GM19099 (cell line): Measurements from ENCODE around the gene DNAJC7.

ENCODE experiments used
- POLR2A ChIP-seq: IDR thresholded peaks from 3 replicates; pipeline ENCODE4 v1.6.1; 2011; ENCODE audit warnings: low read depth; ENCODE audit not compliant: insufficient read length; ENCODE audit errors: extremely low read depth

DNAJC7 gene

DNA sequence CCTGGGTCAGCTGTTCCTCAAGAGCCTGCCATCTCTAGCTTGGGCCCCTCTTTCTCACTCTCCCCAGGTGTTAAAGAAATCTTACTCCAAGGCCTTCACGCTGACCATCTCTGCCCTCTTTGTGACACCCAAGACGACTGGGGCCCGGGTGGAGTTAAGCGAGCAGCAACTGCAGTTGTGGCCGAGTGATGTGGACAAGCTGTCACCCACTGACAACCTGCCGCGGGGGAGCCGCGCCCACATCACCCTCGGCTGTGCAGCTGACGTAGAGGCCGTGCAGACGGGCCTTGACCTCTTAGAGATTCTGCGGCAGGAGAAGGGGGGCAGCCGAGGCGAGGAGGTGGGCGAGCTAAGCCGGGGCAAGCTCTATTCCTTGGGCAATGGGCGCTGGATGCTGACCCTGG, 43.8 kb downstream of the DNAJC7 start:
- TF ChIP-seq POLR2A, result no peak

DNA sequence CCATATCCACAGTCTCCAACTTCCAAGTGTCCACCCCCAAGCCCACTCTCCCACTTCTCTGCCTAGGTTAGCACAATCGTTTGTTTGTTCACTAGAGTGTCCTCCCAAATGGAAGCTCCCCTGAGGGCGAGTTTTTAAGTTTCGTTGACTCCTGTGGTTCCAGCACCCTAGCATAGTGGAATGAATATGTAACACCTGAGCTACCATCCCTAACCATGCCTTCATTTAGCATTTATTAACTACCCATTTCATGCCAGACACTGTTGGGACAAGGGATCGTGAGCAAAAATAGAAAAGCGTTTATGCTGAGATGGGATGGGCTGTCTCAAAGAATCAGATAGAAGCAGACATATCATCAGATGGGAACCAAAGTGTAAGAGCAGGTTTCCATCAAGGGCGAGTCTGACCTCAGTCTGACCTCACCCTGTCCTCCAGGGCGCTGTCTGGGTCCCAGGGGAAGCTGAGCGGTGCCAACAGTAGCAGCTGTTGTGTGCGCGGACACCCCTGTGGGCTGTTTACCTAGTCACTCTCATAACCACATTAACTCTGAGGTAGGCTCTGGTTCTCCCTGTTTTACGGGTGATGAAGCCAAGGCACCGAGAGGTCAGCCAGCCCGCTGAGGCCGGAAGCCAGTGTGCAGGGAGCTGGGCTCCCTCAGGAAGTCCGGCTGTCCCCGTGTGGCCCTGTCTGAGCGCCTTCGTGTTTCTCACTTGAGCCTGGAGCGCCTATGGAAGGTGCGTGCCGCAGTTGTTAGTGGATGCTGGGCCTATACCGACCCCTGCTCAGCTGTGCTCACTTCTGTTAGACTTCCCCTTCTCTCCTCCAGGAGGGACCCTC, 44.5 kb downstream of the DNAJC7 start:
- no peak for TF ChIP-seq POLR2A

DNA sequence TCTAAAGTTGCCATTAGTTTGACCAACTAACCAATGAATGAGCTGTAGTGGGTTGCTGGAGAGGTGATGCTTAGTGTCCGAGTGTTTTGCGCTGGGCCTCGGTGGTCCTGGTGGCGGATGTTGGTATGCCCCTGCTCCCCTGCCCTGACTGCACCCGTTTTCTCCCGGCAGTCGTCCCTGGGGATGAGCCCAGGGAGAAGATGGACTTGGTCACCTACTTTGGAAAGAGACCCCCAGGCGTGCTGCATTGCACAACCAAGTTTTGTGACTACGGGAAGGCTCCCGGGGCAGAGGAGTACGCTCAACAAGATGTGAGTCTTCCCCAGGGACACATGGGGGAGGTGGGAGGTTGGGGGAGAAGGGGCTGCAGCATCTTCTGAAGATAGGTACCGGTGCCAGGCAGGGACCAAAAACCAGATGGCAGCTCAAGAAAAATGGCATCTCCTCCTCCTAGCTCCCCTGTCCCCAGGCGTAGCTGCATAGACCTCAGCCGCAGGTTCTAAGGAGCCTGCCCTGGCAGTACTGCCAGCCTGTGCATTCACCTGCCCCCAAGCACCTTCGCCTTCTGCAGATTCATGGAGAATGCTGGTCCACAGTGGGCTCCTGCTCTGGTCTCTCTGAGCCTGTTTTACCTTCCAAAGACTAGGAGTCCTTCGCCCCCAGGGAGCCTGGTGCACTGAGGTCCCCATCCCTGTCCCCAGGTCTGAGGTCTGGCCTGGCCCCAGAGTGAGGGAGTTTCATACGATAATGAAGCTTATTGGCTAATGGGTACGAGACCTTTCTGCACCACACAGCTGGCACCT, 45.3 kb downstream of the DNAJC7 start:
- TF ChIP-seq POLR2A, result no peak

DNA sequence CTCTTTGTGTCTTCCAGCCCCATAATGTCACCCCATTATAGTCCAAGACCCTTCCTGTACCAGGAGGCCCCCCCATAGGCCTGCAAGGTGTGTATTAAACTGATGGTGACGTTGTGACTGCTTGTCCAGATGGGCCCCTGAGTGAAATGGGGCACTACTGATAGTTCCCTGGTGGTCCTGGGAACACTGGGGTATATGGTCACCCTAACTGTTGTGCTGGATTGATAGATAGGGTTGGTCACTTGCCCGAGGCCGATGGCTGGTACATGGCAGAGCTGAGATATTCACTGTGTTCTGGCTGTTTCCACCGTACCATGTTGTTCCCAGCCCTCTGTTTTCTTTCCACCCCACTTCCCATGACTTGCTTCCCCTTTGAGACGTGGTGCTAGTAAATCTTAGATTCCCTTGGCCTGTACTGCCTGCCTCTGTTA, 46.3 kb downstream of the DNAJC7 start:
- no peak for TF ChIP-seq POLR2A

DNA sequence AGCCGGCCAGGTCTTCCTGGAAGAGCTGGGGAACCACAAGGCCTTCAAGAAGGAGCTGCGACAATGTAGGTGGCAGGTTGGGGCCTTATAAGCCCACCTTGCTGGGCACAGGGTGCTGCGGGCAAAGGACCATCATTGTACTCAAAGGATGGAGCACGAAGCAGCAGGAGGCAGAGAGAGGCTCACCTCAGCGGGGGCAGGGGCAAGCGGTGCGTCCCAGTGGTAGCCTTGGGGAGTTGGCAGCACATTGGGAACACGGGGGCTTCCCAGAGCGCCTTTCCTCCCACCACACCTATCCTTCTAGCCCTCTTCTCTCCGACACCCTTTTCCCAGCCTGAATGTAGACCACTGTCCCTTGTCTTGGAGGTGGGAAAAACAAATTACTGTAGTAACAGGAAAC, 48.6 kb downstream of the DNAJC7 start:
- no peak for TF ChIP-seq POLR2A

DNA sequence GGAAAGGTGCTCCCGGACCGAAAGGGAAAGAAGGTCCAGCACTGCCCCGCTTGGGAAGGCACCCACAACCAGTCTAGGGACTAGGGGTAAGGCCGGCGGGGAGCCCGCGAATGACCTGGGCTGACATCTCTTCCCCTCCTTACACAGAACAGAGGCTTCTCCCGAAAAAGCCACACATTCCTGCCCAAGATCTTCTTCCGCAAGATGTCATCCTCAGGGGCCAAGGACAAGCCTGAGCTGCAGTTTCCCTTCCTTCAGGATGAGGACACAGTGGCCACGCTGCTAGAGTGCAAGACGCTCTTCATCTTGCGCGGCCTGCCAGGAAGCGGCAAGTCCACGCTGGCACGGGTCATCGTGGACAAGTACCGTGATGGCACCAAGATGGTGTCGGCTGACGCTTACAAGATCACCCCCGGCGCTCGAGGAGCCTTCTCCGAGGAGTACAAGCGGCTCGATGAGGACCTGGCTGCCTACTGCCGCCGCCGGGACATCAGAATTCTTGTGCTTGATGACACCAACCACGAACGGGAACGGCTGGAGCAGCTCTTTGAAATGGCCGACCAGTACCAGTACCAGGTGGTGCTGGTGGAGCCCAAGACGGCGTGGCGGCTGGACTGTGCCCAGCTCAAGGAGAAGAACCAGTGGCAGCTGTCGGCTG, 49.2 kb downstream of the DNAJC7 start:
- TF ChIP-seq POLR2A, result no peak

DNA sequence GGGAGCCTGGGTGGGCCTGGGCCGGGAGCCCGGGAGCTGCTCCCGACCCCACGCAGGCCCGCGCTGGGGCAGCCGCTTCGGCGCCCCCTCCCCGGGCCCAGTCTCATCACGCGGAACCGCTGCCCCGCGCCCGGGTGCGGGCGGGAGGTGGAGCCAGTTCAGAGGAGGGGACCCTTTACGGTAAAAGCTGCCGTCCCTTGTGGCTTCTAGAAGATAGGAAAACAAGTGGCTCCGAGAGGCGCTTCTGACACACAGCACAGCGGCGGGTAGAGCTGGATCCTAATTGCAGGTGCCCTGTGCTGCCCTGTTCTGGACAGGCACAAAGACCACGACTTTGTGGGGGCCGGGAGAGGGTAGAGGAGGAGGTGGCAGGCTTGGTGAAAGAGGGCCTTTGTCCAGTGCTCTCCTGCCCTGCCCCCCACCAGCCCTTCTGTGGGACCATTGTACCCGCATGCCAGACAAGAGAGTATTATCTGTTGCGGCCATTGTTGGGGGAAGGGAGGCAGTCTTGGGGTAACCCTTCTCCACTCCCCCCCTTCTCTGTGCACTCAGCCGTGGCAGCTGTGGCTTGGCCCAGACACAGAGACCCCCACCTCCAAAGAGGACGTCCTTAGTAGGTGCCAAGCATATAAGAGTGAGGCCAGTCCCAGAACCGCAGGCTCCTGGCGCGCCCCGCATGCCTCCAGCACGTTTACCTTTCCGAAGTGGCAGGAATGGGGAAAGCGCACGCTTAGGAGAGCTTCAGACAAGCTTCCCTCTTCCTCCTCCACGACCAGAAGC, 49.9 kb downstream of the DNAJC7 start:
- no peak for TF ChIP-seq POLR2A

DNA sequence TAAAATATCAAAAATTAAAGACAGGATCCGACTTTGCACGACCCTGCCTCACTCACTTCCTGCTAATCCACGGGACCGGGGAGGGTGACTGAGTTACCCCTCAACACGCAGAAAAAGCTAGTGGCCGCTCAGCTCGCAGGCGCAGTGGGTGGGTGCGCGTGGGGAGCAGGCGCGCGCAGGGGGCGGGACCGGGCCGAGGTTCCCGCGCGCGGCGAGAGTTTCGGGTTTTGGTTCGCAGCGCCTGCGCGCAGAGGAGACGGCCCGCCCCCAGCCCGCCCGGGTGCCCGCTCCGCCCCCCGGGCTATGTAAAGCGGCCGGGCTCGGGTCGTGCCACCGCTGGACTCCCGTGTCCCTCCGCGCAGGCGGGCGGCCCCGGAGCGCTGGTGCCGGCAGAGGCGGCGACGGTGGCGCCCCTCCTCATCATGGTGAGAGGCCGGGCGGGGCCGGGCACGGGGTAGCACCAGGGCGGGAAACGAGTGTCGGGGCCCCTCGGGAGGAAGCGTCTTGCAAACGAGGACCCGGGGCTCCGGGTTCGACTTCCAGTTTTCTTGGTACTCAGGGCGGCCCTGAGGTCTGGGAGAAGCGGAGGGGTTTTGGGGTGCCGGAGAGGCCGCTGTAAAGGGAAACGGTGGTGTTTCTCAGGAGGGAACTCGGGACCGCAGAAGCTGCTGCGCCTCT, 50.6 kb downstream of the DNAJC7 start, which contains the start of gene CNP:
Gene CNP (plus strand): TSS at position 333 of the 678 bp plus-strand sequence. CDS start 90 bp downstream, at position 423.
- peak; percentile 91 for TF ChIP-seq POLR2A

DNA sequence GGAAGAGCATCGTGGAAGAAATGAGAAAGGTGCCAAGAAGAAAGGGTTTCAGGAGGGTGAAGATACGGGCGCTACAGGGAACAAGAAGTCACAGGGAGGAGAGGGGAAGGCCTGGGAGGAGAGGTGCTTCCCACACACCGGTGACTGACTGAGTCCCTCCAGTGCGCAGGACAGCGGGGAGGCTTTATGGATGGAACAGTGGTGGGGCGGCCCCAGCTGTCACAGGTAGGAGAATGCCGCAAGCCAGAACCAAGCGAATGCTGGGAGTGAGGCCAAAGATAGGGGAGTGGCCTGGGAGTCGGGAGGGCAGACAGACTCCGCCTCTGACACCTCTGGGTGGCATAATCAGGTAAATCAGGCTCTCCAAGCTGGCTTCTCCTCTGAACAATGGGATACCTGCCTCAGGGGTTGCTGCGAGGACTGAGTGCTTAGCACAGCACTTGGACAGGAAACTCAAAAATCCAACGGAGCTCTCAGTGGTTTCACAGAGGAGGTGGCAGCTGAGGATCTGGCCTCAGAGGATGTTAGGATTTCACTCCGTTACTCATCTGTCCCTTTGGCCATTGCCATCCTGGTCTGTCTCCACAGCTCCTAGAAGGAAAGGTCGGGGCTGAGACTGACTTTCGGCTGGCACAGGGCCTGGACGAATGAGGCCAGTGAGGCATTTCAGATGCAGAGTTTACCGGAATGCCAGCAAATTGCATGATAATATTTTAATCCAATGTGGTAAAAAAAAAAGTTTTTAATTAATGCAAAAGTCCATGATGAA, 51.4 kb downstream of the DNAJC7 start:
- TF ChIP-seq POLR2A, result no peak

DNA sequence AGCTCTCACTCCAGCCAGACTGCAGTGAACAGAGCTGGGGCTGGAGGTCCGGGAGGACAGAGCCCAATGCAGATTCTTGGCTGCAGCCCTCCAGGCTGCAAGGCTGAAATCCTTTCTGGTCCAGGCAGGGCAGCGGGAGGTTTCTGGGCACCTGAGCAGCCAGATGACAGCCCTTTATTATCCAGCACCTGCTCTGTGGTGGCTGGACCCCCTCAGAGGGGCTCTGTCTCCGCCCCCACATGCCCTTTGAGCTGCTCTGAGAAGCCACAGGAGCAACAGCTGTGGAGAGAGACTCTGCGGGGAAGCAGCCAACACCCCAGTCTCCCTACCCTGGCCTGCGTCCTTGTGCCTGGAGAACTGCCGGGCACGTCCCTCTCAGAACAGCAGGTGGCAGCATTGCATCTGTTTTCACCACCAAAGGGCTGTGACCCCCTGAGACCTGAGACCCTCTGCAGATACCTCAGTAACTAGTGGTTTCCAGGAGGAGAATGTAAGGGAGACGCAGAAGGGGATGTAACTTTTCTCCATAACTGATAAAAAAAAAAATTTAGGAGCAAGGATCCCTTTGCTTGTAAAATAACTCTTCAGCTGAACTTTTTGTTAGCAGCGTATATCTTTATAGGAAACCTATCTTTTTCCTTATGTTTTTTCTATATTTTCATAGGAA, 54.3 kb downstream of the DNAJC7 start:
- TF ChIP-seq POLR2A, result no peak

DNA sequence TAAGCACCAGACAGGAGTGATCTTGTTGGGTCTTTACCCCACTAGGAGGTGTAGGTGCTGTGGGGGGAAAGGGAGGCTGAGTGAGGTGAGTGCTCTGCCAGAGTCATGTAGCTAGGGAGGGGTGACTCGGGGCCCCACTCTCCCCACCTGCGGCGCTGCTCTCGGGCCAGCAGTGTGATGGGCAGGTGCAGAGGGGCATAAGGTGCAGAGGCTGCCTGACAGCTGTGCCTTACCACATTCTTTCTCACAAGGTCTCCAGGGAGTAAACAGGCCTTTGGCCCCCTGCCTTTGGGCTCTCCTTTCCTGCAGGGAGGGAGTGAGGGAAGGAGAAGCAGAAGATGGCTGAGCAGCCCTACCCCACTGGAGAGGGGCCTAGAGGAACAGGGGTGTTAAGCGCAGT, 55.1 kb downstream of the DNAJC7 start:
- no peak for TF ChIP-seq POLR2A

DNA sequence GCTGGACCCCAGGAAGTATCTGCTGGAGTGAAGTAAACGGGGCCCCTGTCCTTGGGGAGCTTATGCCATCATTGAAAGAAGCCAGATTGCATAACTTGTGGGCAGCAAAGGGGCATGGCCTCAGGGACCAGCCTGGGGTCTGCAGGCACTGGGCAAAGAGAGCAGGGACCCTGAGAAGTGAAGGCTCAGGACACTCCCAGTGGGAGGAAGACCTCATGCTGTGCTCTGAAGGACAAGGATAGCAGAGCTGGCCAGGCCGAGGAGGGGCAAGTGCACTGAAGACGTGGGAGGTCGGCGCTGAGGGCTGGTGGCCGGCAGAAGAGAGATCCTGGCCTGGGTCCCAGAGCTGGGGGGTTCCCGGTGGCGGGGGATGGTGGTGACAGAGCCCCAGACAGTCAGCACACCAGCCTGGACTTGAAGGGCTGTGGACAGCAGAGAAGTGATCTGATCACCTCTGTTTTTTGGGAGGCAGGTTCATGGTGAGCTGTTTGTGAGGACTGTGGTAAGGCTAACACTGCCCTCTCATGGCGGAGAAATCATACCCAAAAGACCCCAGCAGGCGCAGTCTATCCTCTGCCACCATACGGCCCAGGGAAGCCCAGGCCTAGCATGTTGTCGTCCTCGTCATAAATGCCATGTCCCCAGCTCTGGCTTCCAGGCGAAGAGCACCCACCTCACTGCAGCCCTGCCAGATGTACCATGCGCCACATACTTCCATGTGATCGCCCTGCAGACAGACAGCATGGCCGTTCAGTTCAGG, 57.7 kb downstream of the DNAJC7 start:
- no peak for TF ChIP-seq POLR2A
